Keratinocyte (primary cell): ENCODE results near the gene UVSSA. TPM values are rescaled to one million over a fixed set of nuclear protein-coding genes. Genes with fewer than 3 reads are reported as not detected.

Experiments
- DNase-seq: peaks from one replicate; pipeline ENCODE4 v3.0.0-alpha.2; 2011; ENCODE audit warnings: low read depth, missing footprints, low spot score
- FAIRE-seq: peaks from 2 replicates; lab custom pipeline; 2011; peaks lifted over from hg19 to GRCh38; lab: Jason Lieb, UNC
- H2AFZ ChIP-seq: 2 replicates; pipeline ENCODE4 v1.6.0; 2012; ENCODE audit warnings: low read length, control low read depth, inconsistent platforms; ENCODE audit not compliant: control insufficient read depth
- H3K27ac ChIP-seq: 2 replicates; pipeline ENCODE4 v1.5.1; 2011; ENCODE audit warnings: low read length; ENCODE audit not compliant: control insufficient read depth, insufficient read depth
- H3K27me3 ChIP-seq: 3 replicates; pipeline ENCODE4 v1.6.0; 2011; ENCODE audit warnings: low read length; ENCODE audit not compliant: control insufficient read depth, insufficient read depth; ENCODE audit errors: extremely low read depth
- H3K36me3 ChIP-seq, 2 experiments: 2 replicates in 1 of 2; 3 replicates in 1 of 2; pipeline ENCODE4 v1.5.1; 2011; ENCODE audit warnings: low read length in 2 of 2, mild to moderate bottlenecking in 1 of 2; ENCODE audit not compliant: control insufficient read depth in 2 of 2, insufficient read depth in 2 of 2; ENCODE audit errors: extremely low read depth in 1 of 2
- H3K4me1 ChIP-seq: 3 replicates; pipeline ENCODE4 v1.5.1; 2011; ENCODE audit warnings: low read length; ENCODE audit not compliant: control insufficient read depth, insufficient read depth; ENCODE audit errors: extremely low read depth
- H3K4me2 ChIP-seq: 3 replicates; pipeline ENCODE4 v1.6.0; 2011; ENCODE audit warnings: low read depth, low read length; ENCODE audit not compliant: control insufficient read depth, insufficient read depth; ENCODE audit errors: extremely low read depth
- H3K4me3 ChIP-seq, 3 experiments: fragments of 200-600 bp in 1 of 3; sonication (generic) in 1 of 3; 2 replicates in 2 of 3; 3 replicates in 1 of 3; pipeline ENCODE4 v1.5.1; 2011 to 2016; ENCODE audit warnings: low read length in 3 of 3, mild to moderate bottlenecking in 3 of 3, control low read depth in 2 of 3, inconsistent platforms in 1 of 3, low read depth in 1 of 3, mixed read lengths in 1 of 3, mixed run types in 1 of 3, moderate library complexity in 1 of 3; ENCODE audit not compliant: control insufficient read depth in 2 of 3, insufficient read depth in 2 of 3; ENCODE audit errors: extremely low read depth in 1 of 3
- H3K79me2 ChIP-seq: 2 replicates; pipeline ENCODE4 v1.6.0; 2012; ENCODE audit warnings: low read length; ENCODE audit not compliant: control insufficient read depth, insufficient read depth
- H3K9ac ChIP-seq: 3 replicates; pipeline ENCODE4 v1.6.0; 2011; ENCODE audit warnings: low read length; ENCODE audit not compliant: control insufficient read depth, insufficient read depth; ENCODE audit errors: extremely low read depth
- H3K9me1 ChIP-seq: 3 replicates; pipeline ENCODE4 v1.6.0; 2011; ENCODE audit warnings: low read length; ENCODE audit not compliant: control insufficient read depth, insufficient read depth; ENCODE audit errors: extremely low read depth
- H3K9me3 ChIP-seq: 2 replicates; pipeline ENCODE4 v1.5.1; 2012; ENCODE audit warnings: low read depth, low read length; ENCODE audit not compliant: control insufficient read depth
- H4K20me1 ChIP-seq: 3 replicates; pipeline ENCODE4 v1.6.0; 2011; ENCODE audit warnings: low read length; ENCODE audit not compliant: control insufficient read depth, insufficient read depth; ENCODE audit errors: extremely low read depth
- CTCF ChIP-seq, 3 experiments: IDR thresholded peaks in 1 of 3; conservative IDR thresholded peaks in 1 of 3; optimal IDR thresholded peaks in 1 of 3; 2 replicates in 2 of 3; 3 replicates in 1 of 3; pipeline versions ENCODE3 to v1.5.1; 2011; ENCODE audit warnings: low read length in 3 of 3, mild to moderate bottlenecking in 3 of 3, moderate library complexity in 2 of 3, control low read depth in 1 of 3, inconsistent platforms in 1 of 3; ENCODE audit not compliant: insufficient read depth in 2 of 3; ENCODE audit errors: extremely low read depth in 1 of 3
- EZH2 ChIP-seq: IDR thresholded peaks from one replicate; pipeline ENCODE4 v1.6.1; 2012; ENCODE audit warnings: inconsistent platforms, mild to moderate bottlenecking, low read length, moderate library complexity
- dilution Hi-C: fragments of 300-500 bp; cut with MboI; formaldehyde crosslinking; loops from one replicate; pipeline ENCODE4 v1.7.0; 2020; ENCODE audit warnings: low sequenced_read_pairs; ENCODE audit not compliant: extremely low pct_ligation_motif_present
- polyA plus RNA-seq, 5 experiments: library from polyadenylated mRNA; depleted of rRNA in 3 of 5; stranded (reverse) in 3 of 5; stranded (forward) in 1 of 5; unstranded in 1 of 5; fragments of >200 nt; gene quantifications; 1 replicate in 1 of 5; 2 replicates in 3 of 5; 3 replicates in 1 of 5; pipeline versions ENCODE4 v1.2.1 to v1.2.3, GENCODE V29; 2011 to 2012; ENCODE audit warnings: missing spikeins in 2 of 5, low read depth in 1 of 5, low replicate concordance in 1 of 5

Gene UVSSA
- polyA plus RNA-seq, 1 donor (not counting 4 experiments of a cell fraction or from before 2014, with no cell fraction given): 4.7 TPM

- dilution Hi-C loops: no loop called here
- H3K27ac ChIP-seq: peak overlapping the region; percentile 72
- H3K9me1 ChIP-seq: no peaks in the 10 kb centered on the region
- H3K27me3 ChIP-seq: no peaks in the 10 kb centered on the region
- no peak overlapping the region for H3K9ac ChIP-seq
- no peak overlapping the region for H2AFZ ChIP-seq
- H3K4me1 ChIP-seq: peaks cover 41% of the 10 kb centered on the region
- peaks cover 2% of the 10 kb centered on the region for H3K9me3 ChIP-seq
- H3K79me2 ChIP-seq: peaks cover 36% of the 10 kb centered on the region
- DNase-seq (no peak), FAIRE-seq (no peak)
- H3K36me3 ChIP-seq: peaks cover 30 to 40% of the 10 kb centered on the region in 2 experiments
- peak overlapping the region; percentile 6 for H3K4me2 ChIP-seq
- H4K20me1 ChIP-seq: no peaks in the 10 kb centered on the region
- TF ChIP-seq EZH2 (no peak), CTCF (optimal IDR thresholded peaks at IDR 0.05 in 1 of 3, IDR thresholded peaks at IDR 0.05 in 1 of 3, conservative IDR thresholded peaks at IDR 0.05 in 1 of 3; ENCODE audit: extremely low read depth in 1 of 3, insufficient read depth in 2 of 3, low read length in 3 of 3) (no peak)
- H3K4me3 ChIP-seq: peak overlapping the region in 1 of 3 experiments; percentile 31
These were observed 21.9 kb upstream of the UVSSA start for GRCh38 chr4:1325176-1325480.

GRCh38 chr4:1325681-1326635 lies 21.1 kb upstream of the UVSSA start:
- TF ChIP-seq EZH2 (no peak), CTCF (optimal IDR thresholded peaks at IDR 0.05 in 1 of 3, IDR thresholded peaks at IDR 0.05 in 1 of 3, conservative IDR thresholded peaks at IDR 0.05 in 1 of 3; ENCODE audit: extremely low read depth in 1 of 3, insufficient read depth in 2 of 3, low read length in 3 of 3) (no peak)
- no peaks in the 10 kb centered on the region for H3K9me1 ChIP-seq
- peak overlapping the region; percentile 72 for H3K27ac ChIP-seq
- peaks cover 41% of the 10 kb centered on the region for H3K79me2 ChIP-seq
- dilution Hi-C loops: no loop called here
- H2AFZ ChIP-seq: no peak overlapping the region
- no peak for FAIRE-seq
- H4K20me1 ChIP-seq: no peaks in the 10 kb centered on the region
- H3K4me2 ChIP-seq: no peak overlapping the region
- H3K4me3 ChIP-seq: no peak overlapping the region
- peaks cover 2% of the 10 kb centered on the region for H3K9me3 ChIP-seq
- H3K4me1 ChIP-seq: peaks cover 48% of the 10 kb centered on the region
- H3K27me3 ChIP-seq: no peaks in the 10 kb centered on the region
- H3K9ac ChIP-seq: no peak overlapping the region
- H3K36me3 ChIP-seq: peaks cover 30 to 40% of the 10 kb centered on the region in 2 experiments
- DNase-seq: no peak
